Epithelial cell of esophagus (primary cell): Measurements from ENCODE around the gene CD22.

ENCODE experiments used
- DNase-seq: peaks from one replicate; pipeline ENCODE4 v3.0.0; 2010; ENCODE audit warnings: low read depth
- H3K4me3 ChIP-seq: 2 replicates; pipeline ENCODE4 v1.5.1; 2011; ENCODE audit warnings: mild to moderate bottlenecking, low read length, control low read depth
- CTCF ChIP-seq: IDR thresholded peaks from 2 replicates; pipeline ENCODE4 v1.5.1; 2011; ENCODE audit warnings: low read depth, mild to moderate bottlenecking, low read length, control low read depth, inconsistent platforms; ENCODE audit not compliant: insufficient read depth; ENCODE audit errors: missing control alignments

Gene CD22

GRCh38 chr19:35287713-35288112, 41.3 kb upstream of the CD22 start:
- no peak overlapping the region for H3K4me3 ChIP-seq
- no peak for TF ChIP-seq CTCF
- no peak for DNase-seq

- no peak for TF ChIP-seq CTCF
- DNase-seq = no peak
These were observed 40.7 kb upstream of the CD22 start for GRCh38 chr19:35288331-35288730.

GRCh38 chr19:35288906-35289305, 40.1 kb upstream of the CD22 start:
- H3K4me3 ChIP-seq = no peak overlapping the region
- no peak for DNase-seq
- TF ChIP-seq CTCF = no peak

More at GRCh38 chr19:35288331-35288730, 40.7 kb upstream of the CD22 start:
- no peak overlapping the region for H3K4me3 ChIP-seq

- H3K4me3 ChIP-seq = no peak overlapping the region
- no peak for DNase-seq
- TF ChIP-seq CTCF = no peak
These were observed 38.4 kb upstream of the CD22 start for GRCh38 chr19:35290381-35291127.

- DNase-seq = peak; percentile 15
- no peak overlapping the region for H3K4me3 ChIP-seq
- no peak for TF ChIP-seq CTCF
These were observed 37.7 kb upstream of the CD22 start for GRCh38 chr19:35291259-35291658.

- H3K4me3 ChIP-seq = no peak within 1 kb of the TSS
- no peak for DNase-seq
- no peak for TF ChIP-seq CTCF
These were observed 37.1 kb upstream of the CD22 start, which contains the start of gene MAG for GRCh38 chr19:35291916-35292315. TSS of gene MAG (plus strand) at chr19:35292161. CDS start at chr19:35295409, 3,248 bp downstream.
